ENCODE measurements around the gene PLXNA4. TPM values are rescaled to one million over a fixed set of nuclear protein-coding genes. Genes with fewer than 3 reads are reported as not detected.
"Not testable (repeated sequence)": the region's sequence is repeated elsewhere in the genome, so short reads cannot be mapped to it uniquely, and the experiment has no call there.

Gene PLXNA4
- total RNA-seq, 1 experiment from 2014 or later, result not detected

GRCh38 chr7:132178402-132179079 is 397.7 kb downstream of the PLXNA4 start:
- DNase-seq (ENCODE audit: low spot score), result not testable (repeated sequence)

- DNase-seq (ENCODE audit: low spot score), result no peak
Observed at GRCh38 chr7:132177708-132178401, 398.4 kb downstream of the PLXNA4 start.

GRCh38 chr7:132176719-132177118 is 399.6 kb downstream of the PLXNA4 start:
- no peak for DNase-seq (ENCODE audit: low spot score)

- no peak for DNase-seq (ENCODE audit: low spot score)
Observed at GRCh38 chr7:132171130-132171576, 405.1 kb downstream of the PLXNA4 start.

GRCh38 chr7:132169730-132170129 is 406.5 kb downstream of the PLXNA4 start:
- DNase-seq (ENCODE audit: low spot score), result no peak

GRCh38 chr7:132168239-132168638 is 408.0 kb downstream of the PLXNA4 start:
- DNase-seq (ENCODE audit: low spot score), result no peak

- DNase-seq (ENCODE audit: low spot score), result not testable (repeated sequence)
Observed at GRCh38 chr7:132165695-132166094, 410.6 kb downstream of the PLXNA4 start.

GRCh38 chr7:132164558-132165125 is 411.6 kb downstream of the PLXNA4 start:
- no peak for DNase-seq (ENCODE audit: low spot score)

- DNase-seq (ENCODE audit: low spot score), result no peak
Observed at GRCh38 chr7:132162556-132163144, 413.6 kb downstream of the PLXNA4 start.

GRCh38 chr7:132161976-132162375 is 414.3 kb downstream of the PLXNA4 start:
- DNase-seq (ENCODE audit: low spot score), result no peak

- DNase-seq (ENCODE audit: low spot score), result no peak
Observed at GRCh38 chr7:132161533-132161915, 414.7 kb downstream of the PLXNA4 start.

GRCh38 chr7:132160611-132161532 is 415.4 kb downstream of the PLXNA4 start:
- no peak for DNase-seq (ENCODE audit: low spot score)

GRCh38 chr7:132158841-132159240 is 417.4 kb downstream of the PLXNA4 start:
- DNase-seq (ENCODE audit: low spot score), result no peak

GRCh38 chr7:132158166-132158565 is 418.1 kb downstream of the PLXNA4 start:
- DNase-seq (ENCODE audit: low spot score), result no peak

GRCh38 chr7:132155715-132156114 is 420.6 kb downstream of the PLXNA4 start:
- no peak for DNase-seq (ENCODE audit: low spot score)

- no peak for DNase-seq (ENCODE audit: low spot score)
Observed at GRCh38 chr7:132154695-132155471, 421.4 kb downstream of the PLXNA4 start.

- DNase-seq (ENCODE audit: low spot score), result no peak
Observed at GRCh38 chr7:132154248-132154647, 422.0 kb downstream of the PLXNA4 start.

- DNase-seq (ENCODE audit: low spot score), result no peak
Observed at GRCh38 chr7:132152131-132152889, 424.0 kb downstream of the PLXNA4 start.

- DNase-seq (ENCODE audit: low spot score), result no peak
Observed at GRCh38 chr7:132150711-132151110, 425.6 kb downstream of the PLXNA4 start.
